Measurements from ENCODE around the gene TMEM184B.
A peak's percentile ranks its signal among the peaks of the same experiment; 100 is the strongest.

The TMEM184B gene

GRCh38 chr22:38305471-38306448 lies 33.0 kb upstream of the TMEM184B start:
- DNase-seq: no peak

GRCh38 chr22:38304526-38304925 lies 31.7 kb upstream of the TMEM184B start:
- DNase-seq: no peak

- DNase-seq: no peak
These were observed 31.2 kb upstream of the TMEM184B start for GRCh38 chr22:38303974-38304373.

GRCh38 chr22:38302906-38303305 lies 30.1 kb upstream of the TMEM184B start:
- no peak for DNase-seq

GRCh38 chr22:38300946-38301345 lies 28.1 kb upstream of the TMEM184B start:
- DNase-seq: no peak

GRCh38 chr22:38300197-38300945 lies 27.6 kb upstream of the TMEM184B start:
- no peak for DNase-seq

GRCh38 chr22:38299770-38300102 lies 26.9 kb upstream of the TMEM184B start:
- no peak for DNase-seq

GRCh38 chr22:38298312-38299005 lies 25.6 kb upstream of the TMEM184B start:
- DNase-seq: peak; percentile 52

- no peak for DNase-seq
These were observed 23.6 kb upstream of the TMEM184B start for GRCh38 chr22:38296372-38296771.

- no peak for DNase-seq
These were observed 23.1 kb upstream of the TMEM184B start for GRCh38 chr22:38295863-38296262.

- no peak for DNase-seq
These were observed 22.5 kb upstream of the TMEM184B start for GRCh38 chr22:38295339-38295738.

GRCh38 chr22:38294193-38294592 lies 21.4 kb upstream of the TMEM184B start:
- DNase-seq: no peak

- DNase-seq: no peak
These were observed 19.9 kb upstream of the TMEM184B start for GRCh38 chr22:38292694-38293093.

GRCh38 chr22:38291201-38291777 lies 18.5 kb upstream of the TMEM184B start:
- DNase-seq: no peak

GRCh38 chr22:38290347-38290746 lies 17.5 kb upstream of the TMEM184B start:
- no peak for DNase-seq

- DNase-seq: no peak
These were observed 16.8 kb upstream of the TMEM184B start for GRCh38 chr22:38289583-38290082.

- DNase-seq: no peak
These were observed 14.3 kb upstream of the TMEM184B start for GRCh38 chr22:38286915-38287669.

GRCh38 chr22:38285018-38285417 lies 12.2 kb upstream of the TMEM184B start:
- no peak for DNase-seq

- no peak for DNase-seq
These were observed 11.2 kb upstream of the TMEM184B start for GRCh38 chr22:38284042-38284402.

GRCh38 chr22:38282397-38282796 lies 9.6 kb upstream of the TMEM184B start:
- DNase-seq: no peak

- DNase-seq: no peak
These were observed 3.4 kb upstream of the TMEM184B start for GRCh38 chr22:38276166-38276565.
